OCI-LY3 (cell line): ENCODE data around the gene MKX.

Experiments
- H2AFZ ChIP-seq: fragments of 200-600, 300-600 bp; shearing (Covaris generic); 2 replicates; pipeline ENCODE4 v1.6.0; 2014; ENCODE audit warnings: antibody characterized with exemption, low read depth, low read length
- H3K27ac ChIP-seq: fragments of 200-600, 300-600 bp; sonication (generic); 2 replicates; pipeline ENCODE4 v1.5.1; 2014; ENCODE audit warnings: mild to moderate bottlenecking, low read length, moderate library complexity, mixed read lengths
- H3K27me3 ChIP-seq: fragments of 200-600, 300-600 bp; sonication (generic); 2 replicates; pipeline ENCODE4 v1.6.1; 2014; ENCODE audit warnings: low read depth, low read length, mixed read lengths
- H3K36me3 ChIP-seq: fragments of 200-600, 300-600 bp; sonication (generic); replicated peaks from 2 replicates; pipeline ENCODE3; 2014; ENCODE audit warnings: low read depth, low read length, mixed read lengths
- H3K4me1 ChIP-seq: fragments of 300-600, 200-600 bp; sonication (generic); 2 replicates; pipeline ENCODE4 v1.6.1; 2014; ENCODE audit warnings: low read length, mixed read lengths
- H3K4me2 ChIP-seq: fragments of 200-600, 300-600 bp; sonication (generic); 2 replicates; pipeline ENCODE4 v1.6.1; 2014; ENCODE audit warnings: low read length, mixed read lengths
- H3K4me3 ChIP-seq: fragments of 300-600, 200-600 bp; sonication (generic); 2 replicates; pipeline ENCODE4 v1.5.1; 2014; ENCODE audit warnings: antibody characterized with exemption, mild to moderate bottlenecking, low read length, moderate library complexity
- H3K79me2 ChIP-seq: fragments of 300-600, 200-600 bp; shearing (Covaris generic); 2 replicates; pipeline ENCODE4 v1.6.1; 2014; ENCODE audit warnings: mild to moderate bottlenecking, low read length, mixed read lengths
- H3K9ac ChIP-seq: fragments of 300-600, 200-600 bp; shearing (Covaris generic); 2 replicates; pipeline ENCODE4 v1.6.0; 2014; ENCODE audit warnings: mild to moderate bottlenecking, low read length, moderate library complexity
- H3K9me3 ChIP-seq: fragments of 200-600, 300-600 bp; shearing (Covaris generic); 2 replicates; pipeline ENCODE4 v1.6.1; 2014; ENCODE audit warnings: low read length, mixed read lengths; ENCODE audit not compliant: insufficient read depth
- H4K20me1 ChIP-seq: fragments of 200-600, 300-600 bp; sonication (generic); 2 replicates; pipeline ENCODE4 v1.6.1; 2016; ENCODE audit warnings: low read length, mixed read lengths; ENCODE audit not compliant: insufficient read depth
- EZH2phosphoT487 ChIP-seq: fragments of 200-600 bp; shearing (Covaris generic); IDR thresholded peaks from 2 replicates; pipeline ENCODE4 v1.6.1; 2018; ENCODE audit warnings: antibody characterized with exemption, mixed run types, low read depth
- TF ChIP-seq, protein P1 (sequence below): fragments of 200-600, 300-600 bp; sonication (generic); IDR thresholded peaks from 2 replicates; pipeline ENCODE4 v1.5.1; 2014; ENCODE audit warnings: antibody characterized with exemption, low read length, low read depth

Gene MKX, protein sequence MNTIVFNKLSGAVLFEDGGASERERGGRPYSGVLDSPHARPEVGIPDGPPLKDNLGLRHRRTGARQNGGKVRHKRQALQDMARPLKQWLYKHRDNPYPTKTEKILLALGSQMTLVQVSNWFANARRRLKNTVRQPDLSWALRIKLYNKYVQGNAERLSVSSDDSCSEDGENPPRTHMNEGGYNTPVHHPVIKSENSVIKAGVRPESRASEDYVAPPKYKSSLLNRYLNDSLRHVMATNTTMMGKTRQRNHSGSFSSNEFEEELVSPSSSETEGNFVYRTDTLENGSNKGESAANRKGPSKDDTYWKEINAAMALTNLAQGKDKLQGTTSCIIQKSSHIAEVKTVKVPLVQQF

DNA sequence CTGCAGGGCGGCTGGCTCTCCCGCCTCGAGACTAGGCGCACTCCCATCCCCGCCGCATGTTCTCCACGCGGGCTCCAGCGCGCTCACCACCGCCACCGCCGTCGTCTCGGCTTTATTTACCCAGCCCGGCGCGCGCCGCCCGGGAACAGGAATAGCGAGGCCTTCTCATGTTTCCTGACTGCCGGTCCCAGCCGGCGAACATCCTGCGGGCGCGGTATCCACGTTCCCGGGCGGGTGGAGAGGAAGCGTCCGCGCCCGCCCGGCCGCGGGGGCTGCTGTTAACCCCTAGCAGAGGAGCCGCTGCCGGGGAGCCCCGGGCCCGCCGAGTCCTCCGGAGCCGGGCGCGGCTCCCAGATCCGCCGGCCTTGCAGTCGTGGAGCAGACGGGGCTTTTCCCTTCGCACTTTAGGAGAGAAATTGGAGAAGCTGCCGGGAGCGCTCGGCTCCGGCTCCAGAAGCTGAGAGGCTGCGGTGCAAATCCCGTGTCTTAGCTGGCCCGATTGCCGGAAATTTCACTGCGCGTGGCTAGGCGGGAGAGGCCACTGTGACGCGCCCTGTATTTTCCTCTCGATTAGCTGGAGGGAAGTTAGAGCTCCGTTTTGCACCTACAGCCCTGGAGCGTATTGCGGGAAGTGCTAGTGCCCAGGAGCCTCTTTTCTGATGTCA is at the start of gene MKX:
TSS of gene MKX (minus strand) at position 88 of the 665 bp plus-strand sequence. CDS start 2,404 bp downstream, outside the sequence.
- Histone ChIP-seq H3K9ac (no peak within 1 kb of the TSS), H3K4me1 (no peaks in the 10 kb centered on the region), H3K4me2 (no peak within 1 kb of the TSS), H3K27me3 (no peaks in the 10 kb centered on the region), H4K20me1 (no peaks in the 10 kb centered on the region), H3K36me3 (no peaks in the 10 kb centered on the region), H3K9me3 (no peaks in the 10 kb centered on the region), H3K27ac (no peak within 1 kb of the TSS), H2AFZ (no peak within 1 kb of the TSS), H3K4me3 (no peak within 1 kb of the TSS), H3K79me2 (no peaks in the 10 kb centered on the region)
- TF ChIP-seq EZH2phosphoT487, result no peak
- TF ChIP-seq, protein P1, sequence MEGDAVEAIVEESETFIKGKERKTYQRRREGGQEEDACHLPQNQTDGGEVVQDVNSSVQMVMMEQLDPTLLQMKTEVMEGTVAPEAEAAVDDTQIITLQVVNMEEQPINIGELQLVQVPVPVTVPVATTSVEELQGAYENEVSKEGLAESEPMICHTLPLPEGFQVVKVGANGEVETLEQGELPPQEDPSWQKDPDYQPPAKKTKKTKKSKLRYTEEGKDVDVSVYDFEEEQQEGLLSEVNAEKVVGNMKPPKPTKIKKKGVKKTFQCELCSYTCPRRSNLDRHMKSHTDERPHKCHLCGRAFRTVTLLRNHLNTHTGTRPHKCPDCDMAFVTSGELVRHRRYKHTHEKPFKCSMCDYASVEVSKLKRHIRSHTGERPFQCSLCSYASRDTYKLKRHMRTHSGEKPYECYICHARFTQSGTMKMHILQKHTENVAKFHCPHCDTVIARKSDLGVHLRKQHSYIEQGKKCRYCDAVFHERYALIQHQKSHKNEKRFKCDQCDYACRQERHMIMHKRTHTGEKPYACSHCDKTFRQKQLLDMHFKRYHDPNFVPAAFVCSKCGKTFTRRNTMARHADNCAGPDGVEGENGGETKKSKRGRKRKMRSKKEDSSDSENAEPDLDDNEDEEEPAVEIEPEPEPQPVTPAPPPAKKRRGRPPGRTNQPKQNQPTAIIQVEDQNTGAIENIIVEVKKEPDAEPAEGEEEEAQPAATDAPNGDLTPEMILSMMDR, result no peak

DNA sequence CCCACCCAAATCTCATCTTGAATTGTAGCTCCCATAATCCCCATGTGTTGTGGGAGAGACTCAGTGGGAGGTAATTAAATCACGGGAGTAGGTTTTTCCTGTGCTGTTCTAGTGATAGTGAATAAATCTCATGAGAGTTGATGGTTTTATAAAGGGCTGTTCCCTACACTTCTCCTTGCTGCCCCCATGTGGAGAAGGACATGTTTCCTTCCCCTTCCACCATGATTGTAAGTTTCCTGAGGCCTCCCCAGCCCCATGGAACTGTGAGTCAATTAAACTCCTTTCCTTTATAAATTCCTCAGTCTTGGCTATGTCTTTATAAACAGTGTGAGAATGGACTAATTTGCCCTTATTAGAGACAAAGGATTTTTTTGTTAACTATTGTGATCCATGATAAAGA is 48.5 kb upstream of the MKX start:
- H3K79me2 ChIP-seq, result no peaks in the 10 kb centered on the region
- H4K20me1 ChIP-seq, result no peaks in the 10 kb centered on the region
- no peak for TF ChIP-seq EZH2phosphoT487
- TF ChIP-seq, protein P1, result no peak
- H3K27ac ChIP-seq, result no peak overlapping the region
- H3K4me3 ChIP-seq, result no peak overlapping the region
- H3K36me3 ChIP-seq, result no peaks in the 10 kb centered on the region
- H3K4me2 ChIP-seq, result no peak overlapping the region
- no peaks in the 10 kb centered on the region for H3K4me1 ChIP-seq
- H3K9ac ChIP-seq, result no peak overlapping the region
- no peaks in the 10 kb centered on the region for H3K27me3 ChIP-seq
- H2AFZ ChIP-seq, result no peak overlapping the region
- H3K9me3 ChIP-seq, result no peaks in the 10 kb centered on the region

DNA sequence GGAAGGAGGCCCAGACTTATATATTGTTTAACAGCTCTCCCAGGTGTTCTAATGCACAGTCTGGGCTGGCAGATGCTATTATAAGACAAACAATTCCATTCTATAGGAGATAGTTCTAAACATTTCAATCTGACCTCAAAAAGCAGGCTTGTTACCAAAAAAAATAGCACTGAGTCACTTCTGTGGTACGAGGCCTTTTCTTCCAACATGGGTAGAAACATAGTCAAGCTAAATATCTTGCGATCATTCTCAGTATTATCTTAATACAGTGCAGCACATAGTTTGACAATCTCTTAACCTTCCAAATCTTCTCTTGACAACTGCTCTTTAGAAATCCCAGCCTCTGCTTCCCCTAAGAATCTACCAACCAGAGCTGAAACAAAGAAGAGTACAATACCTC is 46.6 kb upstream of the MKX start:
- H3K79me2 ChIP-seq, result no peaks in the 10 kb centered on the region
- H3K4me2 ChIP-seq, result no peak overlapping the region
- no peak overlapping the region for H3K9ac ChIP-seq
- no peaks in the 10 kb centered on the region for H4K20me1 ChIP-seq
- H3K9me3 ChIP-seq, result no peaks in the 10 kb centered on the region
- no peaks in the 10 kb centered on the region for H3K36me3 ChIP-seq
- no peak overlapping the region for H3K27ac ChIP-seq
- no peak overlapping the region for H2AFZ ChIP-seq
- H3K27me3 ChIP-seq, result no peaks in the 10 kb centered on the region
- no peak overlapping the region for H3K4me3 ChIP-seq
- no peaks in the 10 kb centered on the region for H3K4me1 ChIP-seq
- TF ChIP-seq, protein P1, result no peak
- TF ChIP-seq EZH2phosphoT487, result no peak

DNA sequence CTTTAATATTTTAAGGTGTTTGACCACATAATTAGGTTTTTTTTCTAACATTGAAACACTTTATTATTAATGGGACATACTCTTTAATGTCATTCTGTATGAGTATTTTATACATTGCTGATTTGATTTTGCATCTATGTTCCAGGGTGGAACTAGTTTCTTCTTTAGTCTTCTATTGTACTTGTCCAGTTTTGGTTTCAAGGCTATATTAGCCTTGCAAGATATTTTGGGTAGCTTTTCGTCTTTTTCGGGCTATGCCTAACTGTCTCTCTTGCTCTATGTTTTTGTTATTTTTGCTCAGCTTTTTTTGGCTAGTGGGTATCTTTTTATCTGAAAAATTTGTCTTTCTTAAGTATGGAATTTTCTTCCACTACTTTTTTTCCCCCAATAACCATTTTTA is 38.7 kb upstream of the MKX start:
- H3K4me2 ChIP-seq, result no peak overlapping the region
- H3K27me3 ChIP-seq, result no peaks in the 10 kb centered on the region
- no peak overlapping the region for H3K9ac ChIP-seq
- H3K9me3 ChIP-seq, result no peaks in the 10 kb centered on the region
- H3K4me1 ChIP-seq, result no peaks in the 10 kb centered on the region
- H2AFZ ChIP-seq, result no peak overlapping the region
- TF ChIP-seq, protein P1, result no peak
- TF ChIP-seq EZH2phosphoT487, result no peak
- H3K36me3 ChIP-seq, result no peaks in the 10 kb centered on the region
- H4K20me1 ChIP-seq, result no peaks in the 10 kb centered on the region
- no peak overlapping the region for H3K4me3 ChIP-seq
- no peaks in the 10 kb centered on the region for H3K79me2 ChIP-seq
- H3K27ac ChIP-seq, result no peak overlapping the region
